GM21717 (cell line): ENCODE measurements around the gene INF2.

Source experiments
- ATAC-seq: cut with Tn5 transposase; IDR thresholded peaks from one replicate; pipeline ENCODE4 v1.9.1; 2021; ENCODE audit warnings: mild to moderate bottlenecking, moderate library complexity; ENCODE audit not compliant: unreplicated experiment

INF2 gene

GRCh38 chr14:104675447-104675846 is 14.0 kb upstream of the INF2 start:
- ATAC-seq: no peak

- ATAC-seq: no peak
Measured at GRCh38 chr14:104676130-104676693, 13.2 kb upstream of the INF2 start.

GRCh38 chr14:104676694-104677511 is 12.5 kb upstream of the INF2 start:
- ATAC-seq: peak; percentile 8

- peak; percentile 45 for ATAC-seq
Measured at GRCh38 chr14:104677512-104678332, 11.7 kb upstream of the INF2 start.

- ATAC-seq: no peak
Measured at GRCh38 chr14:104678346-104678745, 11.1 kb upstream of the INF2 start.

DNA sequence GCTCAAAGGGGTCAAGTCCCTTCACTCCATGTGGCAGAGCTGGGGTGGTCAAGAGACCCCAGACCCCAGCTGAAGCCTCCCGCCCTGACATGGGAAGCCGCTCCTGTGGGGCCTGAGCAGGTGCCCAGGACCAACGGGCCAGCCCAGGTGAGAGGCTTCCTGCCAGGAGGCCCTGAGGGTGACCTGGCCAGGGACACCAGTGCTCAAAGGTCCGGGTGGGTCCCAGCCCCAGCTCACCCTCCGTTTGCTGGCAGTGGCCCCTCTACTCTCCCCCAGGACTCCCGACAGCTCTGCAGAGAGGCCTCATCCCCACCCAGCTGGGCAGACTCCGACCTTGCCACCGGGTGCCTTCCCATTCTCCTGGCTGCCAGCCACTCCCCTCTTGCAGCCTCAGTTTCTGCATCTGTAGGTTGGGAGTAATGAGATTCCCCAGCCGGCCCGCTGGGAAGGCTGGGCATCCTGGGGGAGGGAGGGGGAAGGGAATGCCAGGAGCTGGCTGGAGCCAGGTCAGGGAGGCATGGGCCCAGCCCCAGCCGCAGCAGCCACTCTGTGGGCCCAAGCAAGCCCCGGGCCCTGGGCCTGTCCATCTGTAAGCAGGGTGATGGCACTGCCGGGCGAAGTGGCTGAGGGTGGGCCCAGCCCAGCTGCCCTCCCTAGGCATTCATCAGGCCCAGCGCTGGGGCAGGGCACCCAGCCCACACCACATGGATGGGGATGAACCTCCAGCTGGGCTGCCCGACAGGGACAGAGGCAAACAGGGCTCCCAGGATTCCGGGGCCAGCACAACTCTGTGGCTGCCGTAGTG is 10.3 kb upstream of the INF2 start:
- no peak for ATAC-seq

GRCh38 chr14:104680056-104680805 is 9.2 kb upstream of the INF2 start:
- ATAC-seq: no peak

GRCh38 chr14:104680806-104681688 is 8.4 kb upstream of the INF2 start:
- ATAC-seq: peak; percentile 38

DNA sequence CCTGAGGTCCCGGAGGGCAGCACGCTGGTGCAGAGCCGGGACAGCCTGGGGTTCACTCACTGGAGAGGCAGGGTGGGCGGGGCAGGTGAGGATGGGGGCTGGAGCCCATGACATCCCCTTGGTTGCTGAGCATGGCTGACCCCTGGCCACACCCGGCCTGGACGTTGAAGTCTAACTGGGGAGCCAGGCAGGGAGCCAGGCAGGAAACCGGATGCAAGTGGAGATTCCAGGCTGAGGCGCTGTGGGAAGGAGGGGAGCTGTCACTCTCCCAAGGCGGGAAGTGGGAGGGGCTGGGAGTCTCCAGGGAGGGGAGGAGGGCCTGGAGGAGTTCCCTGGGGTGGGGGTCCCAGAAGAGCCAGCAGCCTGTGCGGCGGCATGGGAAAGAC is 7.7 kb upstream of the INF2 start:
- ATAC-seq: no peak

DNA sequence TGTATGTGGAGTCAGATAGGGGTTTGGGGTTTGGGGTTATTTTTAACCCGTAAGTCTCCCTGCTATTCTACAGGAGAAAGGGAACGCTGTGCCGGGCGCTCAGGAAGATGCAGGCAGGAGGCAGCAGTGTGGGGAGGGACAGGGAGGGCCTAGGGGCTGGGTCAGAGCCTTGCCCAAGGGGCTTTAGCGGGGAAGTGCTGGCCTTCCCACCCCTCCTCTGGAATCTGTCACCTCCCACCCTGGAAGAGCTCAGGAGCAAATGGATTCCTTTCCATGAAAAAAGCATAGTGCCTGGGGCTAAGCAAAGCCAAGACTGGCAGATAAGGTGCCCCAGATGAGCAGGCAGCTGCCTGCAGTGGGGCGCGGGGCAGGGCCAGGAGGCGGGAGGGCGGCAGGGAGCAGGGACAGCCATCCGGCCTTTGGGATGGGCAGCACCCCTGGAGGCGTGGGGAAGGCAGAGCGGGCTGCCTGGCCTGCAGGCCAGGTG is 7.3 kb upstream of the INF2 start:
- no peak for ATAC-seq

DNA sequence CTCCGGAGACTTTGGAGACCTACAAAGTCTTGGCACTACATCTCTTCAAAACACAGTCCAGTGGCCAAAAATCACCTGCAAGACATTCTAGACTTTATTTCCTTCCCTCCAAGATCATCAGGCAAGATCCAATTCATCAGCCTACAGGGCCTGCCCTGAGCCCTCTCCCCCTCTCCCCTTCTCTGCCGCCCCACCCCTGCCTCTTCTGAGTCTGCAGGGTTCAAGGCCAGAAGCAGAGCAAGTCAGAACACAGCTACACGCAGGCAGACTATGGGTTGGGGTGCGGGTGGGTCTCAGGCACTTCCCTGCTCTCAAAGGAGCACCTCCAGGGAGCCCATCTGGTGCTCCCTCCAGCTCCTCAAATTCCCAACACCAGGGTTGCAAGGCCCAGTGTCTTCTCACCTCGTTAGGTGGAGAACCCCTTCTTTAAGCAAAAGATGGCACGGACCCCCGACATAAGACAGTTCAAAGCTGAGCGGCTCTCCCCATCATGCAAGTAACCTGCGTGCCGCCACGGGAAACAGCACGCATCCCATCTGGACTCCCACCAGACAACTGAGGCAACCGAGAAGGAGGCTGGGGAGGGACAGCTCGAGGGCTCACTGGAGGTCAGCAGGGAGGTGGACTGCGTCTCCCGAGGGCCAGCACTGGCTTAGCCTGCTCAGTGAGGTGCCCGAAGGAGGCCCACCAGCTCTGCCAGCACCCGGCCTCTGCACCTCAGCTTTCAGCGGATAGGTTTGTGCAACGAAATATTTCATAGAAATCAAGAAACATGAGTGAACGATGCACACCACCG is 5.6 kb upstream of the INF2 start:
- ATAC-seq: no peak

DNA sequence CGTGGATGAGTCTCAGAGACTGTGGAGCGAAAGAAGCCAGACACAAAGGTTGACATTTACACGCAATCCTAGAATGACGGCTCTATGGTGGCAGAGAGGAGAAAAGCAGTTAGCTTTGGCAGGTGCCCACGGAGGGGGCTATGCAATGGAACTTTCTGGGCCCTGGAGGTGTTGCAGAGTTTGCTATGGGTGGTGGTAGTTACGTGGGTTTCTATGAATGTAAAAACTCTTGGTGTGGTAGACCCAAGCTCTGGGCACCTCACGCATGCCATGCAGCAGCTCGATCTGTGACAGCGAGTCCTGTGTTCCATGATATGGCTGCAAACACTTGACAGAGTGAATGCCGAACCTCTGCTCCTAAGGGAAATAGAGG is 5.0 kb upstream of the INF2 start:
- no peak for ATAC-seq

GRCh38 chr14:104685216-104685997 is 4.0 kb upstream of the INF2 start:
- no peak for ATAC-seq

DNA sequence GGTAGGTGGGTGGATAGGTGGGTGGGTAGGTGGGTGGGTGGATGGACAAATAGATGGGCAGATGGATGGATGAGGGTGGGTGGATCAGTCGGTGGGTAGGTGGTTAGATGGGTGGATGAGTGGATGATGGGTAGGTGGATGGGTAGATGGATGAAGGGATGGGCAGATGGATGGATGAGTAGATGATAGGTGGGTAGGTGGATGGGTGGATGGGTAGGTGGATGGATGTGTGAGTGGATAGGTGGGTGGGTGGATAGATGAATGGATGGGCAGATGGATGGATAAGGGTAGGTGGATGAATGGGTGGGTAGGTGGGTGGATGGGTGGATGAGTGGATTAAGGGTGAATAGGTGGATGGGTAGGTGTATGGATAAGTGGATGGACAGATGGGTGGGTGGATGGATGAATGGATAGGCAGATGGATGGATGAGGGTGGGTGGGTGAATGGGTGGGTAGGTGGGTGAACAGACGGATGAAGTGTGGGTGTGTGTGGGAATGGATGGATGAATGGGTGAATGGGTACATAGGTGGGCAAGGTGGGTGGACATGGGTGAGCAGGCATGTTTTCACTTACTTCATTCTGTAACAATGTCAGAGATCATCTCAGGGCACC is 3.3 kb upstream of the INF2 start:
- no peak for ATAC-seq

- ATAC-seq: no peak
Measured at GRCh38 chr14:104686624-104687517, 2.5 kb upstream of the INF2 start.
